ENCODE results near the gene TMEM33. TPM values are rescaled to one million over a fixed set of nuclear protein-coding genes. Genes with fewer than 3 reads are reported as not detected.

The TMEM33 gene
- total and polyA plus RNA-seq, 8 donors: 29.8 to 87.7 (median 32.0) TPM

DNA sequence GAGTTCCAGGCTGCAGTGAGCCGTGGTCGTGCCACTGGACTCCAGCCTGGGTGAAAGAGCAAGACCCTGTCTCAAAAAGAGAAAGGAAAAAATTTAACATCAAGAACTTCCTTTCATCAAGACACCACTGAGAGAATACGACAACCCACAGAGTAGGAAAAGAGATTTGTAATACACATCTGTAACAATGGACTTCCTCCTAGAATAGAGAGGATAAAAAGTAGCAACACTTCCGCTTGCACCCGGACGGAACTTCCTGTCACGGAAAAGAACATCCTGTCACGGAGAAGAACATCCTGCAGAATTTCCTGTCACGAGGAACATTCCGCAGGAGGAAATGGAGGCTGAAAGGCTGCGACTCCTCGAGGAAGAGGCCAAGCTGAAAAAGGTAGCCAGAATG lies 46.2 kb downstream of the TMEM33 start, which contains the start of gene DCAF4L1:
Gene DCAF4L1 (plus strand): TSS at position 301 of the 400 bp plus-strand sequence. CDS start 37 bp downstream, at position 338.
- TF ChIP-seq CTCF (IDR thresholded peaks at IDR 0.05): no peak
- intact Hi-C loops (cut with DNase I): no loop called here
- Histone ChIP-seq H3K36me3 (no peaks in the 10 kb centered on the region), H3K4me1 (no peaks in the 10 kb centered on the region), H3K4me3 (no peak within 1 kb of the TSS), H3K27ac (no peak within 1 kb of the TSS), H3K9me3 (peaks cover 0 to 6% of the 10 kb centered on the region in 2 donors), H3K27me3 (no peaks in the 10 kb centered on the region)
- DNase-seq (no peak), ATAC-seq (no peak)

- TF ChIP-seq CTCF (IDR thresholded peaks at IDR 0.05): no peak
- no peak for ATAC-seq
Measured at GRCh38 chr4:41982716-41983115, 47.5 kb downstream of the TMEM33 start.

GRCh38 chr4:41985151-41985550 lies 49.9 kb downstream of the TMEM33 start:
- peaks cover 0 to 6% of the 10 kb centered on the region in 2 donors for H3K9me3 ChIP-seq
- ATAC-seq: no peak
- no peaks in the 10 kb centered on the region for H3K36me3 ChIP-seq
- TF ChIP-seq CTCF (IDR thresholded peaks at IDR 0.05): no peak
- intact Hi-C loops (cut with DNase I): no loop called here
- H3K27me3 ChIP-seq: no peaks in the 10 kb centered on the region
- H3K27ac ChIP-seq: no peak overlapping the region
- no peak overlapping the region for H3K4me3 ChIP-seq
- peaks cover 5 to 9% of the 10 kb centered on the region in 2 donors for H3K4me1 ChIP-seq
- DNase-seq: no peak

More at GRCh38 chr4:41982716-41983115, 47.5 kb downstream of the TMEM33 start:
- intact Hi-C loops (cut with DNase I): no loop called here
- no peaks in the 10 kb centered on the region for H3K36me3 ChIP-seq
- H3K4me1 ChIP-seq: no peaks in the 10 kb centered on the region
- H3K27me3 ChIP-seq: no peaks in the 10 kb centered on the region
- H3K4me3 ChIP-seq: no peak overlapping the region
- no peak for DNase-seq
- H3K9me3 ChIP-seq: peaks cover 0 to 6% of the 10 kb centered on the region in 2 donors
- H3K27ac ChIP-seq: no peak overlapping the region

DNA sequence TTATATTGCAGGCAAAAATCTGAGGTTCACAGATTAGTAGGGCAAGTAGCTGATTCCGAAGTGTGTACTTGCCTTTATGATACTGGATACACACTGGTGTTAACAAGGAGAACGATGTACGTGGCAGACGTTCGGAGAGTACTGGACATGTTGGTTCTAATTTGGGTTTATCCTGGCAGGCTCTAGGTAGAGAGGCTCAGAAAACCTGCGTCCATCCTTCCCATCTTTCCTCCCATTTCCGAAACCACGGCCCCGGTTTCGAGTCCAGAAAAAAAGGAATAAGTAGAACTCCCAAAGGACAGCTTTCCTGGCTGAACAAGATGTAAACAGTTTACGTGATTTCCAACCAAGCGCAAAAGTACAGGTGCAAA lies 54.8 kb downstream of the TMEM33 start:
- Histone ChIP-seq H3K36me3 (no peaks in the 10 kb centered on the region), H3K27me3 (no peaks in the 10 kb centered on the region), H3K9me3 (no peaks in the 10 kb centered on the region), H3K4me3 (peak overlapping the region; percentile 85 to 92), H3K27ac (peak overlapping the region; percentile 74 to 89), H3K4me1 (peaks cover 10 to 37% of the 10 kb centered on the region in 2 donors)
- DNase-seq: no peak
- peak; percentile 23 for ATAC-seq
- no peak for TF ChIP-seq CTCF (IDR thresholded peaks at IDR 0.05)
- intact Hi-C loops (cut with DNase I): no loop called here

GRCh38 chr4:41990365-41991111 lies 55.3 kb downstream of the TMEM33 start, which contains the start of gene SLC30A9:
Gene SLC30A9 (plus strand): TSS chr4:41990530. CDS start chr4:41990652, 122 bp downstream.
- Histone ChIP-seq H3K27ac (peak within 1 kb of the TSS; percentile 74 to 89), H3K4me1 (peaks cover 10 to 37% of the 10 kb centered on the region in 2 donors), H3K36me3 (no peaks in the 10 kb centered on the region), H3K27me3 (no peaks in the 10 kb centered on the region), H3K9me3 (no peaks in the 10 kb centered on the region), H3K4me3 (peak within 1 kb of the TSS; percentile 85 to 92)
- intact Hi-C loops (cut with DNase I): no loop called here
- DNase-seq (peak; percentile 93 to 98 (median 96)), ATAC-seq (peak; percentile 99)
- peak; percentile 22 to 60 for TF ChIP-seq CTCF (IDR thresholded peaks at IDR 0.05)

Measured in left lung (tissue), 10 donors.